DMS114 treated with DMSO at 0.1 percent for 48 hours (cell line): ENCODE data around the gene STRN3.
"Not testable (repeated sequence)": the region's sequence is repeated elsewhere in the genome, so short reads cannot be mapped to it uniquely, and the experiment has no call there.

ENCODE experiments used
- DNase-seq: peaks from one replicate; lab custom pipeline; 2025; ENCODE audit not compliant: unreplicated experiment; lab: John Stamatoyannopoulos, UW

Gene STRN3

GRCh38 chr14:30921788-30922187, 104.4 kb downstream of the STRN3 start:
- DNase-seq, result no peak

- DNase-seq, result no peak
Measured at GRCh38 chr14:30921305-30921704, 104.9 kb downstream of the STRN3 start.

- no peak for DNase-seq
Measured at GRCh38 chr14:30915596-30915995, 110.6 kb downstream of the STRN3 start.

- no peak for DNase-seq
Measured at GRCh38 chr14:30914812-30915211, 111.4 kb downstream of the STRN3 start.

- no peak for DNase-seq
Measured at GRCh38 chr14:30908826-30909225, 117.4 kb downstream of the STRN3 start.

- DNase-seq, result no peak
Measured at GRCh38 chr14:30907659-30908057, 118.5 kb downstream of the STRN3 start.

GRCh38 chr14:30906752-30907658, 119.2 kb downstream of the STRN3 start:
- peak; percentile 23 for DNase-seq

- no peak for DNase-seq
Measured at GRCh38 chr14:30903285-30904124, 122.7 kb downstream of the STRN3 start.

- DNase-seq, result not testable (repeated sequence)
Measured at GRCh38 chr14:30897121-30897520, 129.1 kb downstream of the STRN3 start.

GRCh38 chr14:30896435-30896834, 129.7 kb downstream of the STRN3 start:
- DNase-seq, result no peak

- DNase-seq, result no peak
Measured at GRCh38 chr14:30894923-30895515, 131.2 kb downstream of the STRN3 start.

GRCh38 chr14:30893819-30894218, 132.4 kb downstream of the STRN3 start:
- no peak for DNase-seq

GRCh38 chr14:30889244-30889594, 137.0 kb downstream of the STRN3 start:
- no peak for DNase-seq

- no peak for DNase-seq
Measured at GRCh38 chr14:30888480-30889243, 137.5 kb downstream of the STRN3 start.

- DNase-seq, result no peak
Measured at GRCh38 chr14:30885840-30886740, 140.1 kb downstream of the STRN3 start.

- no peak for DNase-seq
Measured at GRCh38 chr14:30884901-30885300, 141.3 kb downstream of the STRN3 start.

GRCh38 chr14:30883508-30884294, 142.5 kb downstream of the STRN3 start:
- no peak for DNase-seq

GRCh38 chr14:30882431-30882830, 143.7 kb downstream of the STRN3 start:
- no peak for DNase-seq

GRCh38 chr14:30876692-30877091, 149.5 kb downstream of the STRN3 start:
- DNase-seq, result no peak
